A549 treated with CpdA at 1 μM for 4 hours (cell line): Measurements from ENCODE around the gene MARCHF7. TPM values are rescaled to one million over a fixed set of nuclear protein-coding genes. Genes with fewer than 3 reads are reported as not detected.

Experiments used
- total RNA-seq: library from RNA; stranded (reverse); fragments of 200-300 nt; extraction: Qiagen RNA extraction; gene quantifications from 5 replicates; pipeline ENCODE4 v1.2.3, GENCODE V29; 2022; ENCODE audit warnings: low read depth

The MARCHF7 gene
- 52.7 to 75.4 TPM (median 56.7 TPM) in 5 replicates for total RNA-seq

GRCh38 chr2:159712143-159712928 lies at the start of gene MARCHF7:
Gene MARCHF7, plus strand, starts transcription at chr2:159712506. Its CDS starts 16,517 bp downstream, at chr2:159729023.

Other genes starting within 250 kb of the MARCHF7 start
- gene BAZ2B, start 96.0 kb upstream of the MARCHF7 start, total RNA-seq, result 7.5 to 17.1 TPM (median 10.7 TPM) in 5 replicates
- 1.9 to 2.7 TPM (median 2.2 TPM) in 5 replicates for gene CD302, start 85.7 kb downstream of the MARCHF7 start, total RNA-seq
- 0.04 to 0.11 TPM (median 0.09 TPM) in 3 of 5 replicates, not detected in the others for gene LY75, start 192.2 kb downstream of the MARCHF7 start, total RNA-seq